Subcutaneous adipose tissue (tissue), 4 donors: Measurements from ENCODE around the gene FAM177A1. TPM values are rescaled to one million over a fixed set of nuclear protein-coding genes. Genes with fewer than 3 reads are reported as not detected.

Experiments used
- total RNA-seq, 4 donors: library from RNA; depleted of rRNA; stranded (reverse); fragments of >200 nt; gene quantifications; one replicate each; pipeline ENCODE4 v1.1.0, GENCODE V29; 2016
- TF ChIP-seq, protein P1 (sequence below): fragments of 450-650 bp; IDR thresholded peaks from one replicate; pipeline ENCODE4 v1.5.1; 2016; ENCODE audit warnings: low read depth, mild to moderate bottlenecking, control low read depth, antibody characterized with exemption, moderate library complexity

FAM177A1 gene, protein sequence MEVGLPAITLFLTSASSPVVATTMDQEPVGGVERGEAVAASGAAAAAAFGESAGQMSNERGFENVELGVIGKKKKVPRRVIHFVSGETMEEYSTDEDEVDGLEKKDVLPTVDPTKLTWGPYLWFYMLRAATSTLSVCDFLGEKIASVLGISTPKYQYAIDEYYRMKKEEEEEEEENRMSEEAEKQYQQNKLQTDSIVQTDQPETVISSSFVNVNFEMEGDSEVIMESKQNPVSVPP
- 10 to 100 TPM; 23.3 to 58.6 (median 40.5) TPM for total RNA-seq

DNA sequence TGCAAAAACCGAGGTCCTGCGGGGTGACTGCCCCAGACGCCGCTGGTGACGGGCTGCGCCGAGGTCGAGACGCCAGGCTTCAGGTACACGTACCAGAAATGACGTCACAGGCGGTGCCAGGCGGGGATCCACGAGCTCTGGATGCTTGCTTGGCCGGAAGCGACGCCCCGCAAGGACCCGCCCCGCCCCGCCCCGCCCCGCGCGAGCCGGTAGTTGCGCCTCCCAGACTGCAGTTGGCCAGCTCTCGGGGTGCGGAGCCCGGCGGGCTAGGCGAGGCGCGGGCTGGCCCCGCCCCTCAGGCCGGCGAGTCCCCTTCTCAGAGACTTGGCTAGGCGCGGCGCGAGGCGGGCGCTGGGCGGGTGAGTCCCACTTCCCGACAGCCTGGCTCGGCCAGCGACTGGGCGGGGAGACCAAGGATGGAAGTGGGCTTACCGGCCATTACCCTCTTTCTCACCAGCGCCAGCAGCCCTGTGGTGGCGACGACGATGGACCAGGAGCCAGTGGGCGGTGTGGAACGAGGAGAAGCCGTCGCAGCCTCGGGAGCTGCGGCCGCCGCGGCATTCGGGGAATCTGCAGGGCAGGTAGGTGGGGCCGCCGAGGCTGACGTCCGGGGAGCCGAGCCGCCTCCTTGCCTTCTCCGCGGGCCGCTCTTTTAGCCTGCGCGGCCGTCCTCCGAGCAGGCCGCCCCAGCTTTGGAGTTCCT lies at the start of gene FAM177A1:
Gene FAM177A1, plus strand, starts transcription at position 225 of the 703 bp plus-strand sequence. Its CDS starts 192 bp downstream, at position 417.
- TF ChIP-seq, protein P1, sequence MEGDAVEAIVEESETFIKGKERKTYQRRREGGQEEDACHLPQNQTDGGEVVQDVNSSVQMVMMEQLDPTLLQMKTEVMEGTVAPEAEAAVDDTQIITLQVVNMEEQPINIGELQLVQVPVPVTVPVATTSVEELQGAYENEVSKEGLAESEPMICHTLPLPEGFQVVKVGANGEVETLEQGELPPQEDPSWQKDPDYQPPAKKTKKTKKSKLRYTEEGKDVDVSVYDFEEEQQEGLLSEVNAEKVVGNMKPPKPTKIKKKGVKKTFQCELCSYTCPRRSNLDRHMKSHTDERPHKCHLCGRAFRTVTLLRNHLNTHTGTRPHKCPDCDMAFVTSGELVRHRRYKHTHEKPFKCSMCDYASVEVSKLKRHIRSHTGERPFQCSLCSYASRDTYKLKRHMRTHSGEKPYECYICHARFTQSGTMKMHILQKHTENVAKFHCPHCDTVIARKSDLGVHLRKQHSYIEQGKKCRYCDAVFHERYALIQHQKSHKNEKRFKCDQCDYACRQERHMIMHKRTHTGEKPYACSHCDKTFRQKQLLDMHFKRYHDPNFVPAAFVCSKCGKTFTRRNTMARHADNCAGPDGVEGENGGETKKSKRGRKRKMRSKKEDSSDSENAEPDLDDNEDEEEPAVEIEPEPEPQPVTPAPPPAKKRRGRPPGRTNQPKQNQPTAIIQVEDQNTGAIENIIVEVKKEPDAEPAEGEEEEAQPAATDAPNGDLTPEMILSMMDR: no peak

DNA sequence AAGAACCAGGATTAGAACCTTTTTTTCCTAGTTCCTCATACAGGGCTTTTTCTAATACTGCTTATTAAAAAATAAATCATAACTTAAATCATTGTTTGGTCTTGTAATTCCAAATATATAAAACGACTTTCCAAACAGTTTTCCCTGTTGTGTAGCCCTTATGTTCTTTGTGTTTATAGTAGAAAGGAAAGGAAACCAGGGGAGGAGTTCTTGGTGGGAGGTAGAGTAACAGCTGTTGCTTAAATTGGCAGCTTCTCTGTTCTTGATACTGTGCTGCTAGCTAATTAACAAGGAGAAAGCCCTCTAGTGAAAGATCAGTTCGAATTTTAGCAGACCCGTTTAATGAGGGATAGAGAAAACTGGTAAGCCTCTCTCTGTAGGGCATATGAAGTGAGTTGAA lies 48.3 kb upstream of the FAM177A1 start:
- TF ChIP-seq, protein P1: no peak

DNA sequence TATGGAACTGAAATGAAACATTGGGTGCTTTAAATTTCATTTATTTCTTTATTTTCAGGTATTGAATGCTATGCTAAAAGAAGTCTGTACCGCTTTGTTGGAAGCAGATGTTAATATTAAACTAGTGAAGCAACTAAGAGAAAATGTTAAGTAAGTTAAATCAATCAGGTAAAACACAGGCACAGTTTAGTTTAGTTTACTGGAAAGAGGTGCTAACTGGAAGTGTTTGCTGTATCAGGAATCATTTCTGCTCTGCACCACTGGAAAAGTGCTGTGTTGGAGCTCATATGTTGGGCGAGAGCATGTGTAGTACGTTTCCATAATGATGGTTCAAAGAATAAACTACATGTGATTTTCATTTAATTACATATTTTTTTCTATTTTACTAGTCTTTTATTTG lies 46.6 kb upstream of the FAM177A1 start:
- TF ChIP-seq, protein P1: no peak

DNA sequence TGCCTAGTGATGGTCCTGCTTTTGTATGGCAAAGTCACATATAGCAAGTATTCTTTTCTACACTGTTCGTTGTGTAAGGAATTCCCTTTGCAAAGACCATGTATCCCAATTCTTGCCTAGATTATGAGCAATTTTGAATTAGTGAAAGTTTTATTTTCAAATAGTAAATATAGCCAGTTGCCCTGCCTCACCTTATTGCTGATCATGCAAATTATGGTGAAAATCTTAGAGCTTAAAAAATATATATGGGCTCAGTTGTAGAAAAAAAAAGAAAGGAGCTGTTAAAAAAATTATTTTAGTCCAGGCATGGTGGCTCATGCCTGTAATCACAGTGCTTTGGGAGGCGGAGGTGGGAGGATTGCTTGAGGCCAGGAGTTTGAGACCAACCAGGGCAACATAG lies 44.5 kb upstream of the FAM177A1 start:
- TF ChIP-seq, protein P1: no peak

DNA sequence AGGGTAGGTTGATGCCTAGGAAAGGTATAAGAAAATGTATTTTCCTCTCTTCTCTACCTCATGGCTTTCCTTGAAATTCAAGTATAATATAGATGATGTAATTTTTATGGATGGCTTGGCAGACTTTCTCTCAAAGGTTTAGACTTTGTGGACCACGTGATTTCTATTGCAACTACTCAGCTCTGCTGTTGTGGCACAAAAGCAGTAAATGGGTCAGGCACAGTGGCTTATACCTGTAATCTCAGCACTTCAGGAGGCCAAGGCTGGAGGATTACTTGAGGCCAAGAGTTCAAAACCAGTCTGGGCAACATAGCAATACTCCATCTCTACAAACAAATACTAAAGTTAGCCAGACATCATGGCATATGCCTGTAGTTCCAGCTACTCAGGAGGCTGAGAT lies 41.2 kb upstream of the FAM177A1 start:
- TF ChIP-seq, protein P1: no peak

DNA sequence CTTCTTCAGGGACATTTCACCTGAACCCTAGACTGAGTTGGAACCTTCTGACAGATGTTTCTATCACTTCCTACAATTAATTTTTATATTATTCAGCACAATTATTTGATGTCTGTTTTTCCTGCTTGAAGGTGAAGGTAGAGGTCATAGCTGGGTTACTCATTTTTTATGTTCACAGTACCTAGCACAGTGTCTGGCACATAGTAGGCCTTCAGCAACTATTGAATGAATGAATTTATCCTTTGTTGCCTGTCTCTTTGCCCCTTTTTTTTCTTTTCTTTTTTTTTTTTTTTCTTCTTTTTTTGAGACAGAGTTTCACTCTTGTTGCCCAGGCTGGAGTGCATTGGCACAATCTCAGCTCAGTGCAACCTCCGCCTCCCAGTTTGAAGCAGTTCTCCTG lies 29.5 kb upstream of the FAM177A1 start:
- TF ChIP-seq, protein P1: no peak

DNA sequence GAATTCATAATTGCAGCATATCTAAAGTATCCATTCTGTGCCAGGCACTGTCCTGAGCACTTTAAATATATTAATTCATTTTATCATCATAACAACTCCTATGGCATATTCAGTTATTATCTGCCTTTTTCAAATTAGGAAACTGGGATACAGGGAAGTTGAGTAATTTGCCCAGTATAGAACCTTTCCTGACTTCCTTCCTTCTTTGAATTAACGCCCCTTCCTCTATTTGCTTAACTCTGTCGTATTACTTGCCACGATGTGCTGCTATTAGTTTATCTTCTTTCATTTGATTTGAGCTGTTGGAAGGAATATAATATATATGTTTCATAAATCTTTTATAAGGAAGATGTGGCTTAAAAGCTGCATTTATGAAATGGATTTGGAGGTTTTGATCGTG lies 25.4 kb upstream of the FAM177A1 start:
- TF ChIP-seq, protein P1: no peak
